KMS-11 (cell line): ENCODE measurements around the gene GYG2.

Experiments
- H2AFZ ChIP-seq: fragments of 200-600 bp; sonication (generic); 2 replicates; pipeline ENCODE4 v1.6.1; 2016; ENCODE audit warnings: antibody characterized with exemption, mixed run types, low read depth
- H3K27ac ChIP-seq: fragments of 200-600 bp; sonication (generic); 2 replicates; pipeline ENCODE4 v1.6.1; 2016; ENCODE audit warnings: mild to moderate bottlenecking, mixed run types
- H3K27me3 ChIP-seq: fragments of 200-600 bp; sonication (generic); 2 replicates; pipeline ENCODE4 v1.6.1; 2017; ENCODE audit warnings: mild to moderate bottlenecking, low read depth, mixed run types, moderate library complexity; ENCODE audit not compliant: insufficient read depth
- H3K36me3 ChIP-seq: fragments of 200-600 bp; sonication (generic); 2 replicates; pipeline ENCODE4 v1.6.1; 2017; ENCODE audit warnings: mild to moderate bottlenecking, mixed run types; ENCODE audit not compliant: insufficient read depth
- H3K4me1 ChIP-seq: fragments of 200-600 bp; sonication (generic); 2 replicates; pipeline ENCODE4 v1.6.1; 2016; ENCODE audit warnings: mild to moderate bottlenecking, low read depth, mixed run types; ENCODE audit not compliant: poor library complexity, severe bottlenecking
- H3K4me2 ChIP-seq: fragments of 200-600 bp; sonication (generic); 2 replicates; pipeline ENCODE4 v1.7.0; 2016; ENCODE audit warnings: mild to moderate bottlenecking, mixed run types
- H3K4me3 ChIP-seq: fragments of 200-600 bp; sonication (generic); IDR thresholded peaks from 2 replicates; pipeline ENCODE4 v1.6.1; 2017; ENCODE audit warnings: low read depth, low read length, mixed read lengths; ENCODE audit not compliant: insufficient read depth
- H3K79me2 ChIP-seq: fragments of 200-600 bp; sonication (generic); 2 replicates; pipeline ENCODE4 v1.6.1; 2016; ENCODE audit warnings: low read depth, mixed run types; ENCODE audit not compliant: insufficient read depth
- H3K9ac ChIP-seq: fragments of 200-600 bp; sonication (generic); 2 replicates; pipeline ENCODE4 v1.6.1; 2016; ENCODE audit warnings: mild to moderate bottlenecking, mixed run types
- H4K20me1 ChIP-seq: fragments of 200-600 bp; sonication (generic); 2 replicates; pipeline ENCODE4 v1.6.1; 2016; ENCODE audit warnings: mild to moderate bottlenecking, mixed run types; ENCODE audit not compliant: insufficient read depth
- CTCF ChIP-seq: fragments of 200-600 bp; sonication (generic); conservative IDR thresholded peaks from 2 replicates; pipeline ENCODE4 v1.6.1; 2017; ENCODE audit warnings: low read depth, mild to moderate bottlenecking, antibody characterized with exemption, low read length, moderate library complexity, mixed read lengths

GYG2 gene

GRCh38 chrX:2874222-2875135 is 45.7 kb downstream of the GYG2 start:
- Histone ChIP-seq H3K79me2 (no peaks in the 10 kb centered on the region), H3K9ac (no peak overlapping the region), H4K20me1 (no peaks in the 10 kb centered on the region), H3K4me3 (no peak overlapping the region), H3K27ac (no peak overlapping the region), H3K4me2 (no peak overlapping the region), H3K4me1 (no peaks in the 10 kb centered on the region), H2AFZ (no peak overlapping the region), H3K27me3 (no peaks in the 10 kb centered on the region), H3K36me3 (no peaks in the 10 kb centered on the region)
- TF ChIP-seq CTCF: no peak

GRCh38 chrX:2875136-2875481 is 46.4 kb downstream of the GYG2 start:
- TF ChIP-seq CTCF: no peak
- Histone ChIP-seq H3K9ac (no peak overlapping the region), H4K20me1 (no peaks in the 10 kb centered on the region), H3K79me2 (no peaks in the 10 kb centered on the region), H3K4me2 (no peak overlapping the region), H3K4me3 (no peak overlapping the region), H2AFZ (no peak overlapping the region), H3K27me3 (no peaks in the 10 kb centered on the region), H3K36me3 (no peaks in the 10 kb centered on the region), H3K27ac (no peak overlapping the region), H3K4me1 (no peaks in the 10 kb centered on the region)

- Histone ChIP-seq H3K4me1 (no peaks in the 10 kb centered on the region), H3K4me2 (no peak overlapping the region), H3K4me3 (no peak overlapping the region), H3K27me3 (no peaks in the 10 kb centered on the region), H4K20me1 (no peaks in the 10 kb centered on the region), H3K27ac (no peak overlapping the region), H3K9ac (no peak overlapping the region), H3K36me3 (no peaks in the 10 kb centered on the region), H2AFZ (no peak overlapping the region), H3K79me2 (no peaks in the 10 kb centered on the region)
- TF ChIP-seq CTCF: peak; percentile 59
Observed at GRCh38 chrX:2875798-2876399, 47.2 kb downstream of the GYG2 start.

GRCh38 chrX:2878563-2878962 is 49.8 kb downstream of the GYG2 start:
- Histone ChIP-seq H3K4me1 (no peaks in the 10 kb centered on the region), H3K4me3 (no peak overlapping the region), H3K27me3 (no peaks in the 10 kb centered on the region), H4K20me1 (no peaks in the 10 kb centered on the region), H2AFZ (no peak overlapping the region), H3K27ac (no peak overlapping the region), H3K9ac (no peak overlapping the region), H3K36me3 (no peaks in the 10 kb centered on the region), H3K4me2 (no peak overlapping the region), H3K79me2 (no peaks in the 10 kb centered on the region)
- TF ChIP-seq CTCF: no peak
